Duodenal mucosa (tissue), 2 donors: ENCODE data around the gene BHLHA15.
A peak's percentile ranks its signal among the peaks of the same experiment; 100 is the strongest.

ENCODE experiments used
- H3K27ac ChIP-seq: one replicate; pipeline ENCODE4 v1.7.0; 2013; ENCODE audit warnings: low read depth, low read length
- H3K27me3 ChIP-seq, 2 donors: one replicate each; pipeline ENCODE4 v1.7.0; 2013; ENCODE audit warnings: low read length in 2 of 2, control low read depth in 1 of 2; ENCODE audit not compliant: insufficient read depth in 2 of 2, control insufficient read depth in 1 of 2
- H3K36me3 ChIP-seq, 2 donors: one replicate each; pipeline ENCODE4 v1.7.0; 2013; ENCODE audit warnings: low read length in 2 of 2, control low read depth in 1 of 2; ENCODE audit not compliant: insufficient read depth in 2 of 2, control insufficient read depth in 1 of 2
- H3K4me1 ChIP-seq, 2 donors: one replicate each; pipeline ENCODE4 v1.7.0; 2013; ENCODE audit warnings: low read length in 2 of 2, control low read depth in 1 of 2; ENCODE audit not compliant: insufficient read depth in 2 of 2, control insufficient read depth in 1 of 2
- H3K4me3 ChIP-seq, 2 donors: one replicate each; pipeline ENCODE4 v1.7.0; 2013; ENCODE audit warnings: low read length in 2 of 2, low read depth in 1 of 2
- H3K9ac ChIP-seq, 2 donors: one replicate each; pipeline ENCODE4 v1.7.0; 2013; ENCODE audit warnings: low read length in 2 of 2, low read depth in 1 of 2
- H3K9me3 ChIP-seq, 2 donors: one replicate each; pipeline ENCODE4 v1.7.0; 2013; ENCODE audit warnings: low read length in 2 of 2, control low read depth in 1 of 2; ENCODE audit not compliant: control insufficient read depth in 1 of 2

BHLHA15 gene

GRCh38 chr7:98209166-98209920 lies 1.9 kb upstream of the BHLHA15 start:
- H3K4me3 ChIP-seq: no peak overlapping the region
- H3K27me3 ChIP-seq: no peaks in the 10 kb centered on the region
- no peak overlapping the region for H3K27ac ChIP-seq
- H3K36me3 ChIP-seq: peaks cover 13 to 23% of the 10 kb centered on the region in 2 donors
- H3K9me3 ChIP-seq: no peaks in the 10 kb centered on the region
- H3K4me1 ChIP-seq: peaks cover 8 to 18% of the 10 kb centered on the region in 2 donors
- H3K9ac ChIP-seq: no peak overlapping the region

DNA sequence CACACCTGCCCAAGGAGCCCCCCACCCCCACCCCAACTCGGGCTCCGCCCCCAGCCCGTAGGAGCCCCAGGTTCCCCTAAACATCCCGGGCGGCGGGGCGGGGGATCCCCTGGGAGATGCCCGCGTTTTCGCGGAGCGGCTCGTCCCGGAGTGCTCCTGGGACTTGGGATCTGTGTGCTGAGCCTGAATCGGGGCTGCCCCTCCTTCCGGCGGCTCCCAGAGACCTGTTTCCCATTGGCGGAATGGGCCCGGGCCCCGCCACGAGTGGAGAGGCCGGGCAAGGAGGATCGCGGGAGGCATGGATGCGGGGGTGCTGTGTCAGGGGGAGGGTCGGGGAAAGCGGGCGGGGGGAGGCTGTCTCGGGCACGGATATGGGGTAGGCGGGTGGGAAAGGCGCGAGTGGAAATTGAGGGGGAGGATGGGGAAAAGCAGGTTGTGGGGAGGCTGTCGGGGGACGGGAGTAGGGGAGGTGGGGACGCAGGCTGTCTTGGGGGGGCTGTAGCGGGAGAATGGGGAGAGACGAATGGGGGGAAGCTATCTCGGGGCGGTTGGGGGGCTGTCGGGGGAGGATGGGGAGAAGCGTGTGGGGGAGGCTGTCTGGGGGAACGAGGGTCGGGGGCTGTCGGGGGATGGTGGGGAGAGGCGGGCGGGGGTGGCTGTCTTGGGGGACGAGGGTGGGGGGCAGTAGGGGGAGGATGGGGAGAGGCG lies 572 bp upstream of the BHLHA15 start:
- H3K36me3 ChIP-seq: peaks cover 13 to 16% of the 10 kb centered on the region in 2 donors
- no peaks in the 10 kb centered on the region for H3K9me3 ChIP-seq
- H3K4me3 ChIP-seq: peak overlapping the region in 1 of 2 donors; percentile 44
- H3K4me1 ChIP-seq: peaks cover 3 to 4% of the 10 kb centered on the region in 2 donors
- H3K27me3 ChIP-seq: no peaks in the 10 kb centered on the region
- no peak overlapping the region for H3K9ac ChIP-seq
- no peak overlapping the region for H3K27ac ChIP-seq

DNA sequence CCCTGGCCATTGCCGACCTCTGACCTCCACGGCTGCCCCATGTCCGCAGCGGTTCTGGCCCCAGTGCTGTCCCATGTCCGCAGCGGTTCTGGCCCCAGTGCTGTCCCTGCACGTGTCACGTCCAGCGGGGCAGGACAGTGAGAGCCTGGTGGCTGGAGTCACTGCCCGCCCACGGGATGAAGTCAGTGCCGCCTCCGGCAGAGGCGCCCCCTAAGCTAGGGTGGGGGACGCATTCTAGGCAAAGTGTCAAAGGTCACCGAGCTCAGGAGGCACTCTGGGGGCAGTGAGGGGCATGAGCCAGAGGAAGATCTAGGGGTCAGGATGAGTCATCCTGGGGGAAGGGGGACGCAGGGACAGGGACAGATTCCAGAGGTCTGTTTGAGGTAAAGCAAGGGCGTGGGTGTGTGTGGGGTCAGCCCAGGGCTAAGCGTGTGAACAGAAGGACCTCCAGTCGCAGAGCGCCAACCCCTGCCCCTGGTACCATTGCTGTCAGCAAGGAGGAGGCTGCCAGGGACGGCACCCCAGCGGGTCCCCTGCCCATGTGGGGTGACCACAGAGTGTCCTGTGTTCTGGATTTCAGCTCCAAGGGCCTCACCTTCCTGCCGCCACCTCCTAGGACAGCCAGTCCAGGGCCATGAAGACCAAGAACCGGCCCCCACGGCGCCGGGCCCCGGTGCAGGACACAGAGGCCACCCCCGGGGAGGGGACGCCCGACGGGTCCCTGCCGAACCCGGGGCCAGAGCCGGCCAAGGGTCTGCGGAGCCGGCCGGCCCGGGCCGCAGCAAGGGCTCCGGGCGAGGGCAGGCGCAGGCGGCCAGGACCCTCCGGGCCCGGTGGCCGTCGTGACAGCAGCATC lies 665 bp downstream of the BHLHA15 start:
- Histone ChIP-seq H3K27ac (no peak overlapping the region), H3K27me3 (no peaks in the 10 kb centered on the region), H3K9ac (peak overlapping the region; percentile 15 to 38), H3K4me1 (peaks cover 3 to 4% of the 10 kb centered on the region in 2 donors), H3K9me3 (no peaks in the 10 kb centered on the region), H3K4me3 (peak overlapping the region; percentile 31 to 65), H3K36me3 (peaks cover 3 to 4% of the 10 kb centered on the region in 2 donors)

- Histone ChIP-seq H3K36me3 (peaks cover 0 to 3% of the 10 kb centered on the region in 2 donors), H3K27ac (no peak overlapping the region), H3K9ac (no peak overlapping the region), H3K9me3 (no peaks in the 10 kb centered on the region), H3K4me1 (peaks cover 3 to 4% of the 10 kb centered on the region in 2 donors), H3K27me3 (no peaks in the 10 kb centered on the region), H3K4me3 (no peak overlapping the region)
Measured at GRCh38 chr7:98212532-98213041, 1.3 kb downstream of the BHLHA15 start.

DNA sequence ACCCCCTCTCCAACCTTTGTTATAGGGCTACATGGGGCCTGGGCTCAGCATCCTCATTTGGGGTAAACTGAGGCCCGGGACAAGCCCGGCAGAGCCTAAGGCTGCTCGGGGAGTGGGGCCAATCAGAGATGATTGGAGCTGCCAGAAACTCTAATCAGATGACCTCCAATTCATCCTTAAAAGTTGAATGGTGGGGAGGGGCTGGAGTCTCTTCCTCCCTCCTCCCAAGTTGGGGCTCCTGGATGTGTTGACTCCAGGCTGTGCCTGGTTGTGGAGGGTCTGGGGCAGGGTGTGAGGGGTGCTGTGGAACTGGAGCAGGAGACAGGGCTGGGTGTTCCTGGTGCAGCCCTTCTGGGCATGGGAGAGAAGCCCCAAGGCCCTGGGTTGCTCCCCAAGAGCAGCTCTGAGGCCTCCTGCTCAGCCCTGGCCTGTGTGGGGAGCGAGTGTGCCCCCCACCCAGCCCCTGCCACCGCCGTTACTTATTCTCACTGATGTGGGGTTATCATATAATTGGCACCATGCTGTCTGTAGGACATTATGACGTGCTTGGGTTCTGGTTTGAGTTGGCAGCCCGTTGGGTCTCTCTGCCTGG lies 2.2 kb downstream of the BHLHA15 start:
- no peaks in the 10 kb centered on the region for H3K27me3 ChIP-seq
- peaks cover 0 to 5% of the 10 kb centered on the region in 2 donors for H3K36me3 ChIP-seq
- H3K9me3 ChIP-seq: no peaks in the 10 kb centered on the region
- no peak overlapping the region for H3K27ac ChIP-seq
- H3K9ac ChIP-seq: no peak overlapping the region
- no peak overlapping the region for H3K4me3 ChIP-seq
- H3K4me1 ChIP-seq: peaks cover 3 to 11% of the 10 kb centered on the region in 2 donors

- H3K9me3 ChIP-seq: no peaks in the 10 kb centered on the region
- H3K4me1 ChIP-seq: peaks cover 3 to 12% of the 10 kb centered on the region in 2 donors
- H3K36me3 ChIP-seq: peaks cover 0 to 5% of the 10 kb centered on the region in 2 donors
- H3K9ac ChIP-seq: no peak overlapping the region
- H3K4me3 ChIP-seq: no peak overlapping the region
- no peaks in the 10 kb centered on the region for H3K27me3 ChIP-seq
- H3K27ac ChIP-seq: no peak overlapping the region
Measured at GRCh38 chr7:98213888-98214810, 2.9 kb downstream of the BHLHA15 start.

DNA sequence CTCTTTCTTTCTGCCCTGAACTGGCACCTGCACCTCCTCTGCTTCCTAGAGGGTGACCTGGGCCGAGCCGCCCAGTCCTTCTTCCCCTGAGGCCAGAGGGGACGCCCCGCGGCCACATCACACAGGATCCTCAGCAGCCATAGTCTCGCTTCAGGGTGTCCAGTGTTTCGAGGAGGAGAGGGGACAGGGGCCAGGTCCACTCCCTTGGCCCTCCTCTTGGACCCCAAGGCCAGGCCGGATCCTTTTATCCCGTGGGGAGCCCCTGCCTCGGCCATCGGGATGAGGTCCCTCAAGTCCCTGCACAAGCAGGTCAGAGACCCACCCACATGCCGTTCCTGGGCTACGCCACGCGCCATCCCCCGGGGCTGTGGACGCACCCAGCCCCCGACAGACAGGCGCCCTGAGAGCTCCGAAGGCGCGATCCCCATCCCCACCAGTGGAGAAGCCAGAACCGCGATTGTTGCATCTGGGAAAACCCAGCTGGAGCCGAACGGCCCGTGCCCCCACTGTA lies 3.6 kb downstream of the BHLHA15 start:
- Histone ChIP-seq H3K36me3 (peaks cover 0 to 5% of the 10 kb centered on the region in 2 donors), H3K4me1 (peaks cover 3 to 12% of the 10 kb centered on the region in 2 donors), H3K9me3 (no peaks in the 10 kb centered on the region), H3K27me3 (no peaks in the 10 kb centered on the region), H3K9ac (no peak overlapping the region), H3K27ac (no peak overlapping the region), H3K4me3 (no peak overlapping the region)

GRCh38 chr7:98215561-98216495 lies 4.6 kb downstream of the BHLHA15 start:
- Histone ChIP-seq H3K27me3 (no peaks in the 10 kb centered on the region), H3K36me3 (peaks cover 0 to 5% of the 10 kb centered on the region in 2 donors), H3K9me3 (no peaks in the 10 kb centered on the region), H3K4me3 (no peak overlapping the region), H3K4me1 (peaks cover 3 to 12% of the 10 kb centered on the region in 2 donors), H3K27ac (no peak overlapping the region), H3K9ac (no peak overlapping the region)
